Stimulated activated memory B cell treated with anti-CD40 and anti-IgM and Interleukin-4, amounts not matched to agents 10 μg/mL and 1 μg/mL and 100 μg/mL, for 72 hours (primary cell): ENCODE results near the gene POU6F2.
"Not testable (repeated sequence)": the region's sequence is repeated elsewhere in the genome, so short reads cannot be mapped to it uniquely, and the experiment has no call there.

Source experiments
- ATAC-seq: fragments of 150-1000 bp; cut with Tn5 transposase; 2 replicates; pipeline ENCODE4 v1.10.0; 2021
- H3K27ac Mint-ChIP-seq: one replicate; pipeline ENCODE4 v1.8.0; 2022; ENCODE audit warnings: mild to moderate bottlenecking, mixed read lengths
- H3K27me3 Mint-ChIP-seq: one replicate; pipeline ENCODE4 v1.8.0; 2022; ENCODE audit warnings: mixed read lengths
- H3K36me3 Mint-ChIP-seq: one replicate; pipeline ENCODE4 v1.8.0; 2022; ENCODE audit warnings: mixed read lengths
- H3K4me1 Mint-ChIP-seq: one replicate; pipeline ENCODE4 v1.8.0; 2022; ENCODE audit warnings: mixed read lengths
- H3K4me3 Mint-ChIP-seq: one replicate; pipeline ENCODE4 v1.8.0; 2022; ENCODE audit warnings: mild to moderate bottlenecking, moderate library complexity, mixed read lengths
- H3K9me3 Mint-ChIP-seq: one replicate; pipeline ENCODE4 v1.8.0; 2022; ENCODE audit warnings: mixed read lengths

POU6F2 gene

DNA sequence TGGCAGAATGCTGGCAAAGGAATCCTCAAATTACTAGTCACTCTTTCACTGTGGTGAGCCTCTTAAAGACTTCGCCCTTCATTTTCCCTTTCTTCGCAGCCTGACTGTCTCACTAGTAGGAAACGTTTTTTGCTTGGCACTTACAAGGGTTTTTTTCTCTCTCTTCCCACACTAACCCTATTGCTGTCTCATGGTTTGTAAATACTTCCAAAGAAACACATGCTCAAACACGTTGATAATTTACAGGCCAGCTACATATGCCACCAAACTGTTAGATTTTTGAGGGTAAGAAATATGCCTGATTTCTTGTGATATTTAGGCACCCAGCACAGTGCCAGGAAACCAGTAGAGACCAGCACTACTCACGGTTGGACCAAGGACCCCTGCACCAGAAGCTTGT, 340.2 kb downstream of the POU6F2 start:
- ATAC-seq, result no peak
- peaks cover 8% of the 10 kb centered on the region for H3K27me3 Mint-ChIP-seq
- H3K36me3 Mint-ChIP-seq, result no peaks in the 10 kb centered on the region
- H3K27ac Mint-ChIP-seq, result no peak overlapping the region
- no peak overlapping the region for H3K4me3 Mint-ChIP-seq
- no peaks in the 10 kb centered on the region for H3K4me1 Mint-ChIP-seq
- H3K9me3 Mint-ChIP-seq, result no peaks in the 10 kb centered on the region

DNA sequence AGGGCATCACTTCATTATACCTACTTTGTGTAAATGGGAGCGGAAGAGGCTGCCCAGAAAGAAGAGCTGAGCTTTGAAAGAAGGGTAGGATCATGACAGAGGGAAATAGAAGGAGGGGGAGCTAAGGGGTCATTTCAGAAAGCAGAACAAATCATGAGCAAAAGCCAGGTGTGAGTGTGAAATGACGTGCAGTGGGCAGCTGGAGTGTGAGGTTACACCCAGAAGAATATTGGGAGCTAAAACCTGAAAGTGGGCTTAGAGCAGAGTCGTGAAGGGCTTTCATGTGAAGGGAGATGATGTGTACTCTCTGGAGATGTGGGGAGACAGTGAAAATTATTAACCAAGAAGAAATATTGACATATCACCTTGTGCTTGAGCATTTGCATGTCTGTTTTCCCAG, 343.5 kb downstream of the POU6F2 start:
- no peak overlapping the region for H3K27ac Mint-ChIP-seq
- H3K27me3 Mint-ChIP-seq, result no peaks in the 10 kb centered on the region
- H3K36me3 Mint-ChIP-seq, result no peaks in the 10 kb centered on the region
- ATAC-seq, result no peak
- no peaks in the 10 kb centered on the region for H3K9me3 Mint-ChIP-seq
- no peak overlapping the region for H3K4me3 Mint-ChIP-seq
- no peaks in the 10 kb centered on the region for H3K4me1 Mint-ChIP-seq

- ATAC-seq, result no peak
- no peaks in the 10 kb centered on the region for H3K4me1 Mint-ChIP-seq
- no peaks in the 10 kb centered on the region for H3K36me3 Mint-ChIP-seq
- H3K9me3 Mint-ChIP-seq, result no peaks in the 10 kb centered on the region
- H3K27ac Mint-ChIP-seq, result no peak overlapping the region
- H3K4me3 Mint-ChIP-seq, result no peak overlapping the region
- no peaks in the 10 kb centered on the region for H3K27me3 Mint-ChIP-seq
Observed at GRCh38 chr7:39321909-39322498, 344.3 kb downstream of the POU6F2 start.

DNA sequence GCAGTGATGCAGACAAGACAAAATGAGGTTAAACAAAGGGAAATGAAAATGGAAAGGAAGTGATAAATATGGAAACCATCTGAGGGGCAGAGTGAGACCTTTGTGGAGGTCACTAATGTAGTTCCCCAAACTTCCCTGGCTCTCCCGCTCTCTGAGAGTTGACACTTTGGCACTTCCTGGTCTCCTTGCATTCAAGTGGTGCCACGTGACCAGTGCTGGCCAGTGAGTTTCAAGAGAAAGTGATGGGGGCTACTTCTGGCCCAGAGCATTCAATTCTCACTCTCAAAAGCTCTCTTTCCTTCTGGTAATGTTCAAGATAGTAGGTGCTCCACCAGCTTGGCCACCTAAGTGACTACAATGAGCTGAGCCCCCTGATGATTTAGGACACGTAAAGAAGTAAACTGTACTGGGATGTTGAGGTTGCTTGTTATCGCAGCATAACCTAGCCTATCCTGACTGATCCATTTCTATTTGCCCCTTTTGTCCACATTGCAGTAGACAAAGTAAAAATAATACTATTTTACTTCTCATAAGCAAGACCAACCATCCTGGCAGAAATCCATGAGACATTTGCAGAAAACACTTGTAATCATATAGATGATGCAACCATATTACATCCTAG, 346.5 kb downstream of the POU6F2 start:
- H3K36me3 Mint-ChIP-seq, result no peaks in the 10 kb centered on the region
- no peak overlapping the region for H3K27ac Mint-ChIP-seq
- ATAC-seq, result no peak

DNA sequence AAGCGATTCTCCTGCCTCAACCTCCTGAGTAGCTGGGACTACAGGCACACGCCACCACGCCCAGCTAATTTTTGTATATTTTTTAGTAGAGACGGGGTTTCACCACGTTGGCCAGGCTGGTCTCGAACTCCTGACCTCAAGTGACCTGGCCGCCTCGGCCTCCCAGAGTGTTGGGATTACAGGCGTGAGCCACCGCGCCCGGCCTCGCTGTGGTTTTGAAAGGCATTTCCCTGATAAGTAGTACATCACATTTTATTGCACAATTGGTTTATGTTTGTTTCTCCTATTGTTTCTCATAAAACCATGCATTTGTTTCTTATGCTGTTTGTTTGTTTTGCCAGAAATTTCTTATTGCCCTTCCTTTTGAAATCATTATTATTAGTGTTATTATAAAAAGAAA, 353.9 kb downstream of the POU6F2 start:
- H3K36me3 Mint-ChIP-seq, ATAC-seq, H3K4me1 Mint-ChIP-seq: not testable (repeated sequence)

More for the DNA sequence above, 346.5 kb downstream of the POU6F2 start:
- Mint-ChIP-seq H3K27me3 (peaks cover under 1% of the 10 kb centered on the region), H3K9me3 (no peaks in the 10 kb centered on the region), H3K4me1 (no peaks in the 10 kb centered on the region), H3K4me3 (no peak overlapping the region)

DNA sequence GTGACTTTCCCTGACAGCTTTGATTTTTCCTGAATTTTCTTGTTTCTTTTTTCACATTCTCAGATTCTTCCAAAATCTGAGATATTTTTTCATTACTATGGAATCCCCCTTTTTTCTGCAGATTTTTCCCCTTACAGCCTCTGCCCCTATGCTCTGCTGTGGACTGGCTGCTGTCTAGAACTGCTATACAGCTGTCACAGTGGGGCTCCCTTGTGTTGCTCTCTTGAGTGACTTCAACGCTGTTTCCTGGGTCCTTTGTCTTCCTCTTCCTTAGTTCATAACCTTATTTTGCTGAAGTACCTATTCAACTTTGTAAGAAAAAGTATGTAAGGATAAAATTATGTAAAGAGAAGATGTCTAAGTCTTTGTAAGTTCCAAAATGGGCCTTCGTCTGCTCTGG, 354.4 kb downstream of the POU6F2 start:
- H3K4me3 Mint-ChIP-seq, result no peak overlapping the region
- no peak for ATAC-seq
- H3K9me3 Mint-ChIP-seq, result no peaks in the 10 kb centered on the region
- H3K27ac Mint-ChIP-seq, result no peak overlapping the region
- H3K36me3 Mint-ChIP-seq, result no peaks in the 10 kb centered on the region
- H3K27me3 Mint-ChIP-seq, result peaks cover 40% of the 10 kb centered on the region
- H3K4me1 Mint-ChIP-seq, result no peaks in the 10 kb centered on the region

More for the DNA sequence above, 353.9 kb downstream of the POU6F2 start:
- H3K27ac Mint-ChIP-seq, H3K9me3 Mint-ChIP-seq, H3K4me3 Mint-ChIP-seq: not testable (repeated sequence)
- H3K27me3 Mint-ChIP-seq, result peaks cover 40% of the 10 kb centered on the region

GRCh38 chr7:39333701-39334100, 356.0 kb downstream of the POU6F2 start:
- Mint-ChIP-seq H3K4me3 (no peak overlapping the region), H3K36me3 (no peaks in the 10 kb centered on the region), H3K27me3 (peaks cover 40% of the 10 kb centered on the region), H3K27ac (no peak overlapping the region), H3K4me1 (no peaks in the 10 kb centered on the region), H3K9me3 (no peaks in the 10 kb centered on the region)
- no peak for ATAC-seq

GRCh38 chr7:39336442-39336841, 358.7 kb downstream of the POU6F2 start:
- H3K4me3 Mint-ChIP-seq, result no peak overlapping the region
- no peaks in the 10 kb centered on the region for H3K9me3 Mint-ChIP-seq
- ATAC-seq, result no peak
- H3K27me3 Mint-ChIP-seq, result peaks cover 43% of the 10 kb centered on the region
- H3K4me1 Mint-ChIP-seq, result no peaks in the 10 kb centered on the region
- H3K27ac Mint-ChIP-seq, result no peak overlapping the region
- no peaks in the 10 kb centered on the region for H3K36me3 Mint-ChIP-seq

GRCh38 chr7:39338716-39339115, 361.0 kb downstream of the POU6F2 start:
- H3K27ac Mint-ChIP-seq, result no peak overlapping the region
- H3K4me3 Mint-ChIP-seq, result no peak overlapping the region
- H3K9me3 Mint-ChIP-seq, result no peaks in the 10 kb centered on the region
- no peaks in the 10 kb centered on the region for H3K4me1 Mint-ChIP-seq
- no peaks in the 10 kb centered on the region for H3K36me3 Mint-ChIP-seq
- peaks cover 33% of the 10 kb centered on the region for H3K27me3 Mint-ChIP-seq
- ATAC-seq, result no peak

GRCh38 chr7:39339591-39339990, 361.9 kb downstream of the POU6F2 start:
- ATAC-seq, result no peak

DNA sequence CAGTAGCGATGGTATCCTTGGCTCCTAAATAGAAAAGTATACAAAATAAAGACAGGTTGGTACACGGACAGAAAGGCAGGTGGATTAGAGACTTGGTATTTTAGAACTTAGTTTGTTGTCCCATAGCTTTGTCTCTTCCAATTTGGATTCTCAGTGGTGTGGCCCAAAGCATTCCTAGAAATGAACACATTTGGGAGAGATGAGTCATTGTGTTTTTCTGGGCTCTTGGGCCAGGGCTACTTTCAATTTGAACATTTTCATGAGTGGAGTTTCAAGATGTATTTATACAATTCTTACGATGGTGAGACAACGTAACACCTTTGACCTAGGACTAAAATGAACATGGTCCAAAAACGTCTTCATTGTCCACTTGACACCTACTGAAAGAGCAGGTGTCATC, 363.4 kb downstream of the POU6F2 start:
- no peaks in the 10 kb centered on the region for H3K36me3 Mint-ChIP-seq
- no peak overlapping the region for H3K27ac Mint-ChIP-seq
- H3K9me3 Mint-ChIP-seq, result no peaks in the 10 kb centered on the region
- ATAC-seq, result no peak
- H3K27me3 Mint-ChIP-seq, result peaks cover 15% of the 10 kb centered on the region
- H3K4me1 Mint-ChIP-seq, result no peaks in the 10 kb centered on the region
- H3K4me3 Mint-ChIP-seq, result no peak overlapping the region

More at GRCh38 chr7:39339591-39339990, 361.9 kb downstream of the POU6F2 start:
- Mint-ChIP-seq H3K27me3 (peaks cover 30% of the 10 kb centered on the region), H3K27ac (no peak overlapping the region), H3K9me3 (no peaks in the 10 kb centered on the region), H3K36me3 (no peaks in the 10 kb centered on the region), H3K4me1 (no peaks in the 10 kb centered on the region), H3K4me3 (no peak overlapping the region)

DNA sequence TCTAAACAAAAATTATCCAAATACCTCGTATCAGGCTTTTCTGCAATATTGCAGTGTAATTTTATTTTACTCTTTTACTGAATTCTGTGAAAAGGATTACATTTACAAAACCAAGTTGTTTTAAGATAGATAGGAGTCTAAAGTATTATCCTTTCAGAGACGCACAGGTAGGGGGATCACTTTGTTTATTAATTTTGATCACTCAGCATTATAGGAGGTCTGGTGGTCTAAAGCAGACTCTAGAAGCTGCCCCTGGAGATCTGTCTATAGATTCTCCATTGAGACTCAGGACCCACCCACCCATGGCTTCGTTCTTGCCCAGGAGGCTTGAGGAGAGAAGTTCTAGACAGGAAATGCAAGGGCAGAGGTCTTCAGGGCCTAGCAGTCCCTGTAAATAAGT, 365.1 kb downstream of the POU6F2 start:
- peaks cover 10% of the 10 kb centered on the region for H3K27me3 Mint-ChIP-seq
- no peaks in the 10 kb centered on the region for H3K4me1 Mint-ChIP-seq
- no peak overlapping the region for H3K27ac Mint-ChIP-seq
- no peak overlapping the region for H3K4me3 Mint-ChIP-seq
- no peak for ATAC-seq
- H3K36me3 Mint-ChIP-seq, result no peaks in the 10 kb centered on the region
- H3K9me3 Mint-ChIP-seq, result no peaks in the 10 kb centered on the region

GRCh38 chr7:39349452-39350123, 371.9 kb downstream of the POU6F2 start:
- no peaks in the 10 kb centered on the region for H3K27me3 Mint-ChIP-seq
- no peaks in the 10 kb centered on the region for H3K9me3 Mint-ChIP-seq
- H3K36me3 Mint-ChIP-seq, result no peaks in the 10 kb centered on the region
- no peak for ATAC-seq
- H3K4me3 Mint-ChIP-seq, result no peak overlapping the region
- no peak overlapping the region for H3K27ac Mint-ChIP-seq
- H3K4me1 Mint-ChIP-seq, result no peaks in the 10 kb centered on the region

DNA sequence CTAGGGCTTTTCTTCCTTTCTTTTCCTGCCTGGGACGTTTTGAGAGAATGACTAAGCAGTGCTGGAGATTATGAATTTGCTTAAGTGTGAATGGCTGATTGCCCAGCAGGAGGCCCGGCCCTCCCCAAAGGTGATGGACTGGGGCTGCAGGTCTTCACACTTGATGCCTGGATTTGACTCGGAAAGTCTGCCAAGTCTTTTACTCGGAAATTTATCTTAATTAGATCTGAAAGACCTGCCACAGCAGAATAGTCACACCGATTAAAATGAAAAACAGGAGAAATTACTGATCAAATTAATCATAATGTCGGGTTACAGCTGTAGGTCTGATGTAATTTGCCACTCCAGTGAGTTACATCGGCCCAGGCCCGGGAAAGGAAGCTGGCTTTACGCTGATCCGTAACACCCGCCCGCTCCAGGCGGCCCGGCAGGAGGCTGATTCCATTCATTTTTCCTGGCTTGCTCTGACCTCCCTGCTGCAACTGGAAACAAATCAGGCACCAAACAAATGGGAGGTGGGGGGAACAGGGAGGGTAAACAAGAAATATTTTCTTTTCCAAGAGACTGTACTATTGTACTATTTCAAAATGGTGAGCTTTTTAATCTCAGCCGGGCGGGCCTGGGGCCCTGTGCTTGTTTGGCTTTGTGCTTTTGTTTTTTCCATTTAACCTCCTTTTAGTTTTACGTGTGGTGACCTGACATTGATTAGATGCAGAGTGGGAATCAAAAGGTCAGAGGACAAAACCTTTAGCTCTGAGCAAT, 376.1 kb downstream of the POU6F2 start:
- ATAC-seq, result no peak
- H3K4me3 Mint-ChIP-seq, result no peak overlapping the region
- no peaks in the 10 kb centered on the region for H3K27me3 Mint-ChIP-seq
- H3K9me3 Mint-ChIP-seq, result no peaks in the 10 kb centered on the region
- H3K36me3 Mint-ChIP-seq, result no peaks in the 10 kb centered on the region
- peaks cover 12% of the 10 kb centered on the region for H3K4me1 Mint-ChIP-seq
- H3K27ac Mint-ChIP-seq, result no peak overlapping the region

DNA sequence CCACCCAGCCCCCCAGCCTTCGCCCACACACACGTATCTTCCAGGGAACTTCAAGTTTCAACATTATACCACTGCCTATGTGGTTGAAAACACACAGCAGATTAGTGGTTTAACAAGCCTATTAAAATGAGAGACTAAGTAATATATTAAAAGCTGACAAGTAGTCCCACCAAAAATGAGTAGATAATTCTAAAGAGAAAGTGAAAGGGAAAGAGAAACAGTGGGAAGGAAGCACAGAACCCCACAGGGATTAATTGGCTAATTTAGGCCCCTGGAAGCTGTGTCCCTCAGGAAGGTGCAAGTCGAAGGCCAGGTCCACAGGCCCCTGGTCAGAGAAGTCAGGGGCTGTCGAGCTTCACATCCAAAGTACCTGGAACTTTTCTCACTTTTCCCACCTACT, 378.0 kb downstream of the POU6F2 start:
- ATAC-seq, result no peak
- H3K4me1 Mint-ChIP-seq, result peaks cover 12% of the 10 kb centered on the region
- peak overlapping the region; percentile 26 for H3K27ac Mint-ChIP-seq
- H3K36me3 Mint-ChIP-seq, result no peaks in the 10 kb centered on the region
- no peak overlapping the region for H3K4me3 Mint-ChIP-seq
- no peaks in the 10 kb centered on the region for H3K9me3 Mint-ChIP-seq
- H3K27me3 Mint-ChIP-seq, result no peaks in the 10 kb centered on the region
